ENCODE measurements around the gene TRAPPC3L. TPM values are rescaled to one million over a fixed set of nuclear protein-coding genes. Genes with fewer than 3 reads are reported as not detected.

TRAPPC3L gene
- total and polyA plus RNA-seq, 2 of the 8 experiments (the other 6 are each of a cell fraction or from before 2014, with no cell fraction given): not detected

- Histone ChIP-seq H3K9me3 (ENCODE audit: insufficient read depth in 2 of 2, low read depth in 1 of 2, low read length in 1 of 2) (no peaks in the 10 kb centered on the region), H4K20me1 (replicated peaks in 1 of 2; ENCODE audit: control insufficient read depth in 1 of 2, insufficient read depth in 2 of 2, low read length in 2 of 2) (no peaks in the 10 kb centered on the region), H3K4me2 (ENCODE audit: insufficient read depth in 1 of 2, low read depth in 2 of 2, low read length in 2 of 2) (no peak overlapping the region), H3K14ac (ENCODE audit: insufficient read length) (no peak overlapping the region), H4K5ac (ENCODE audit: insufficient read length, low read depth, low read length) (no peak overlapping the region), H3K79me1 (ENCODE audit: low read depth, low read length) (no peaks in the 10 kb centered on the region), H2BK120ac (replicated peaks; ENCODE audit: low read depth, low read length) (no peak overlapping the region), H3K56ac (replicated peaks; ENCODE audit: insufficient read length, low read depth, low read length) (no peak overlapping the region), H3K79me2 (ENCODE audit: control insufficient read depth in 1 of 2, insufficient read depth in 2 of 2, low read length in 2 of 2) (no peaks in the 10 kb centered on the region), H2AK5ac (ENCODE audit: low read depth, low read length) (no peak overlapping the region), H2BK5ac (ENCODE audit: low read depth, low read length) (no peak overlapping the region), H3K36me3 (ENCODE audit: control insufficient read depth in 2 of 4, insufficient read depth in 4 of 4, low read length in 3 of 4) (no peaks in the 10 kb centered on the region), H3K18ac (ENCODE audit: extremely low read depth, low read length) (no peak overlapping the region), H2AFZ (ENCODE audit: low read length) (no peak overlapping the region), H3K4me1 (replicated peaks in 1 of 4; ENCODE audit: control insufficient read depth in 3 of 4, insufficient read depth in 4 of 4, low read length in 3 of 4) (no peaks in the 10 kb centered on the region), H2BK12ac (ENCODE audit: low read depth, low read length) (no peak overlapping the region), H3K23ac (ENCODE audit: insufficient read length) (no peak overlapping the region), H2BK20ac (ENCODE audit: low read length) (no peak overlapping the region), H4K91ac (replicated peaks; ENCODE audit: insufficient read length, low read length) (no peak overlapping the region), H2BK15ac (ENCODE audit: low read length) (no peak overlapping the region), H3K4me3 (ENCODE audit: extremely low read depth in 1 of 4, insufficient read depth in 2 of 4, low read depth in 3 of 4, low read length in 4 of 4) (no peak overlapping the region), H3K23me2 (ENCODE audit: low read depth, low read length) (no peaks in the 10 kb centered on the region), H3K4ac (replicated peaks; ENCODE audit: insufficient read length, low read depth, low read length) (no peak overlapping the region), H3K9ac (replicated peaks in 1 of 4; ENCODE audit: extremely low read depth in 1 of 4, low read depth in 3 of 4, low read length in 3 of 4) (no peak overlapping the region), H3K27me3 (replicated peaks in 1 of 4; ENCODE audit: control insufficient read depth in 3 of 4, extremely low read depth in 1 of 4, insufficient read depth in 3 of 4, low read length in 3 of 4) (no peaks in the 10 kb centered on the region), H3K27ac (ENCODE audit: low read depth, low read length) (no peak overlapping the region), H4K8ac (ENCODE audit: extremely low read depth, insufficient read depth, low read length) (no peak overlapping the region)
- ChIA-PET CTCF (ENCODE audit: partially characterized antibody) (no interaction called here), POLR2A (ENCODE audit: partially characterized antibody) (no interaction called here)
- FAIRE-seq (no peak), DNase-seq (ENCODE audit: low read depth in 1 of 2, low spot score in 2 of 2) (no peak)
- WGBS, 2 experiments (ENCODE audit: extremely low coverage in 1 of 2, insufficient coverage in 1 of 2, insufficient read length in 1 of 2, insufficient replicate concordance in 2 of 2, low coverage in 1 of 2, low lambda C conversion rate in 2 of 2, missing lambda C conversion rate in 1 of 2): 86% methylated on average over 1 of the region's 1 CpG; no CpG with 5 or more reads in 1 of the 2 experiments
- TF ChIP-seq KDM1A (IDR thresholded peaks at IDR 0.05; ENCODE audit: borderline replicate concordance, low read length) (no peak), POU5F1 (IDR thresholded peaks at IDR 0.05; ENCODE audit: low read depth, low read length) (no peak), EP300 (IDR thresholded peaks at IDR 0.05; ENCODE audit: borderline replicate concordance in 1 of 2, low read depth in 2 of 2, low read length in 2 of 2) (no peak), PHF8 (conservative IDR thresholded peaks at IDR 0.05; ENCODE audit: low read depth, low read length) (no peak), CHD1 (IDR thresholded peaks at IDR 0.05; ENCODE audit: low read depth, low read length) (no peak), SP1 (IDR thresholded peaks at IDR 0.05; ENCODE audit: low read depth, low read length) (no peak), HDAC2 (IDR thresholded peaks at IDR 0.05; ENCODE audit: borderline replicate concordance in 1 of 2, low read depth in 2 of 2, low read length in 2 of 2) (no peak), JUND (IDR thresholded peaks at IDR 0.05; ENCODE audit: low read length) (no peak)
Observed at GRCh38 chr6:116482780-116483179, 62.7 kb downstream of the TRAPPC3L start.

Data from H1 (cell line).